IPS DF 6.9 (cell line): Measurements from ENCODE around the gene MFRP.

Source experiments
- DNase-seq: peaks from one replicate; pipeline ENCODE4 v3.0.0-alpha.2; 2013; ENCODE audit warnings: low read depth, low spot score
- H3K27ac ChIP-seq: one replicate; pipeline ENCODE4 v1.5.1; 2013; ENCODE audit warnings: low read length, control low read depth
- H3K27me3 ChIP-seq: 2 replicates; pipeline ENCODE4 v1.6.1; 2013; ENCODE audit warnings: mild to moderate bottlenecking, low read length; ENCODE audit not compliant: control insufficient read depth, insufficient read depth
- H3K36me3 ChIP-seq: 2 replicates; pipeline ENCODE4 v1.6.1; 2013; ENCODE audit warnings: low read length; ENCODE audit not compliant: control insufficient read depth, insufficient read depth
- H3K4me1 ChIP-seq: 2 replicates; pipeline ENCODE4 v1.6.1; 2013; ENCODE audit warnings: low read length; ENCODE audit not compliant: control insufficient read depth, insufficient read depth
- H3K4me3 ChIP-seq: 2 replicates; pipeline ENCODE4 v1.5.1; 2013; ENCODE audit warnings: mild to moderate bottlenecking, low read length
- H3K9me3 ChIP-seq: 2 replicates; pipeline ENCODE4 v1.6.1; 2013; ENCODE audit warnings: low read length, inconsistent platforms; ENCODE audit not compliant: control insufficient read depth, insufficient read depth
- whole genome bisulfite sequencing: extraction: QIAGEN DNeasy Blood & Tissue Kit; methylation state at CpG from one replicate; pipeline ENCODE4 v1.1.7; 2013; ENCODE audit warnings: mixed read lengths, missing lambda C conversion rate; ENCODE audit not compliant: insufficient read length, insufficient coverage; 5-methylcytosine and 5-hydroxymethylcytosine counted together

Gene MFRP

DNA sequence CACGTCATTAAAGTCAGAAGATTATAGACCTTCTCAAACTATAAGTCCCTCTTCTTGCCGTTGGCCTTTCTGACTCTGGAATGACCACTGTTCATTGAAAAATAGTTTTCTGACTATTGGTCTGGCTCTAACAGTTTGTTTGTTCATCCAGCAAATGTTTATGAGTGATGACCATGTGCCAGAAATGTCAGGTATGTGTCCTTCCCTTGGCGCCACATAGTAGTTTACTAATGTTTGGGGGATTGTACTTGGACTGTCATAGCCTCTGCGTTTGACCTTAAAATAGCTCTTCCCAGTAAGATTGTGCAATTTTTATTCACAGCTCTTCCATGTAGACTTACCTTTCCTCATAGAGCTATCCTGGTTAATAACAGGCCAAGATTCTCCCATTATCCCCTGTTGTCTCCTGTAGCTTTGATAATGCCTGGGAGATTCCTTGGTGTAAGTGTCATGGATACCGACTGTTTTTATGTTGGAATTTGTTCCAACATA, 43.2 kb downstream of the MFRP start:
- DNase-seq = no peak
- no peak overlapping the region for H3K27ac ChIP-seq
- no peaks in the 10 kb centered on the region for H3K9me3 ChIP-seq
- no peak overlapping the region for H3K4me3 ChIP-seq
- H3K36me3 ChIP-seq = peaks cover 22% of the 10 kb centered on the region; the same call in 1 of the 2 replicates
- WGBS = no CpG with 5 or more reads among the region's 5 CpGs
- no peaks in the 10 kb centered on the region for H3K4me1 ChIP-seq
- no peaks in the 10 kb centered on the region for H3K27me3 ChIP-seq

DNA sequence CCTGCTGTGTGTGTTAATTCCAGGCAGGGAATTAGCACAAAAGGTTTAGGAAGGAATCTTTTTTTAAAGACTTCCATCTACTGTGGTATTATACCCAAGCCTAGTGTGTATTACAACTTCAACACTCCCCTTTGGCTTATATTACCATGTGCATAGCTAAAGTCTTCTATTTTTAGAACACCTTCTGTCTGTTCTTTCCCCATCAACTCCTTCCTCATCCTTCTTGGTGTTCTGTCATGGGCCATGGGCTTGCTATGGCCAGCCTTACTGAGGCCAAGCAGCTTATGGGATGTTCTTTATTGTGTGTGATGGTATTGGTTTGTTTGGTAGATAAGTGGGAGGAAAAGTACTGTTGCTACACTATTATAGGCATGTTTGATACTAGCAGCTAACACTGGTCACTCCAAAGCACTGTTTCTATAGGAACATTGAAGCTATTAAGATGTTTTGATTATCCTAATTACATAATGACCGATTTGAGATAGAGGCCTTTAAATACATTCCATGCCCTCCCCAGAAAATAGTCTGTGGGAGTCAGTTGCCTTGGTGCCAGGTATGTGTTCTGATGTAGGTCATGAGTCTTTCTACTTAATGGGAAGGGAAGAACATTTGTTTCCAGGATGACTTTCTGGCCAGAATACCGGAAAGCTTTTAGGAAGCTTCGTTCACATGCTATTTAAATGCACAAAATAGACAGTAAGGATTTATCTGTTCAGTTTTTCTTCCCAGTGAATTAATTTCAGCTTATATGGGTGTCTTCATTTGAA, 46.1 kb downstream of the MFRP start:
- WGBS = no CpG with 5 or more reads among the region's 3 CpGs
- Histone ChIP-seq H3K4me1 (no peaks in the 10 kb centered on the region), H3K4me3 (no peak overlapping the region), H3K9me3 (no peaks in the 10 kb centered on the region), H3K36me3 (peaks cover 30% of the 10 kb centered on the region; the same call in 1 of the 2 replicates), H3K27me3 (no peaks in the 10 kb centered on the region), H3K27ac (no peak overlapping the region)
- no peak for DNase-seq

DNA sequence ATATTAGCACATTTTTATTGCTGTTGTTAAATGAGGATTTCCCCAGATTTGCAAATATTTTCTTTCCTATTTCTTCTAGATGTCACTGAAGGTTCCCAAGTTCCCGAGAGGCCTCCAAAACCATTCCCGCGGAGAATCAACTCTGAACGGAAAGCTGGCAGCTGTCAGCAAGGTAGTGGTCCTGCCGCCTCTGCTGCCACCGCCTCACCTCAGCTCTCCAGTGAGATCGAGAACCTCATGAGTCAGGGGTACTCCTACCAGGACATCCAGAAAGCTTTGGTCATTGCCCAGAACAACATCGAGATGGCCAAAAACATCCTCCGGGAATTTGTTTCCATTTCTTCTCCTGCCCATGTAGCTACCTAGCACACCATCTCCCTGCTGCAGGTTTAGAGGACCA, 47.1 kb downstream of the MFRP start:
- Histone ChIP-seq H3K27ac (no peak overlapping the region), H3K4me3 (no peak overlapping the region), H3K36me3 (peaks cover 30% of the 10 kb centered on the region; the same call in 1 of the 2 replicates), H3K27me3 (no peaks in the 10 kb centered on the region), H3K4me1 (no peaks in the 10 kb centered on the region), H3K9me3 (no peaks in the 10 kb centered on the region)
- WGBS = no CpG with 5 or more reads among the region's 9 CpGs
- DNase-seq = no peak

GRCh38 chr11:119298726-119299125, 47.8 kb downstream of the MFRP start:
- no peaks in the 10 kb centered on the region for H3K27me3 ChIP-seq
- no peak overlapping the region for H3K27ac ChIP-seq
- peaks cover 30% of the 10 kb centered on the region; the same call in 1 of the 2 replicates for H3K36me3 ChIP-seq
- H3K4me3 ChIP-seq = no peak overlapping the region; the same call in 1 of the 2 replicates
- H3K9me3 ChIP-seq = no peaks in the 10 kb centered on the region
- H3K4me1 ChIP-seq = no peaks in the 10 kb centered on the region
- WGBS = no CpG with 5 or more reads among the region's 2 CpGs
- no peak for DNase-seq

GRCh38 chr11:119297938-119298337, 48.6 kb downstream of the MFRP start:
- H3K4me1 ChIP-seq = no peaks in the 10 kb centered on the region
- H3K27me3 ChIP-seq = no peaks in the 10 kb centered on the region
- no peak overlapping the region for H3K4me3 ChIP-seq
- no peak for DNase-seq
- WGBS = no CpG with 5 or more reads among the region's 3 CpGs
- peaks cover 26% of the 10 kb centered on the region; the same call in 1 of the 2 replicates for H3K36me3 ChIP-seq
- no peak overlapping the region for H3K27ac ChIP-seq
- no peaks in the 10 kb centered on the region for H3K9me3 ChIP-seq

DNA sequence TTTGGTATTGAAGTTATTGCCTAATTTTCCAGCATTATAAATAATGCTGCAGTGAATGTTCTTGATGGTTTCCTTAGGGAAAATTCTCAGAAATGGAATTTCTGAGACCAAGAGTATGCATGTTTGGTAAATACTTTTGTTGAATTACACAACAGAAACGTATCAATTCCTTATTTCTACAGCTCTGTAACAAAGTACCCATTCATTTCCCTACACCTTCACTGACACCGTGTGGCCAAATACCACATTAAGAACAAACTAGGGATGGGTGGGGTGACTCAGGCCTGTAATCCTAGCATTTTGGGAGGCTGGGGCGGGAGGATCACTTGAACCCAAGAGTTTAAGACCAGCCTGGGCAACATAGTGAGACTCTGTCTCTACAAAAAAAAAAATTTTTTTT, 51.3 kb downstream of the MFRP start:
- no peak overlapping the region for H3K27ac ChIP-seq
- DNase-seq = no peak
- no peaks in the 10 kb centered on the region for H3K4me1 ChIP-seq
- H3K36me3 ChIP-seq = peaks cover 23% of the 10 kb centered on the region; the same call in 1 of the 2 replicates
- no CpG with 5 or more reads among the region's 3 CpGs for WGBS
- H3K9me3 ChIP-seq = no peaks in the 10 kb centered on the region
- H3K4me3 ChIP-seq = no peak overlapping the region
- H3K27me3 ChIP-seq = no peaks in the 10 kb centered on the region

DNA sequence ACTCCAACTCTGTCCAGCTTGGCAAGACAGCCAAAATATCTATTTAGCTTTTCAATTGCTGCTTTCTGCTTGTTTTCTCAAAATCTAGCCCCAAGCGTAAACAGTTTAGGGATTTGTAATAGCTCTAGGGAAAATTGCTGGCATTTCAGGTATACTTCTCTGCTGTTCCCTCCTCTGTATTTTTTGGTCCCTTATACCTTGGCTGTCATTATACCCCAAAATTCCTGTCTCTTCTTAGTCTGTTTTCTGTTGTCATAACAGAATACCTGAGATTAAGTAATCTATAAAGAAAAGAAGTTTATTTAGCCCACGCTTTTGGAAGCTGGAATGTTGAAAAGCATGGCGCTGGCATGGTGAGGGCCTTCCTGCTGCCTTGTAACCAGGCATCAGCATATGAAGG, 53.0 kb downstream of the MFRP start:
- DNase-seq = no peak
- WGBS = no CpG with 5 or more reads among the region's 3 CpGs
- H3K4me1 ChIP-seq = no peaks in the 10 kb centered on the region
- no peak overlapping the region for H3K27ac ChIP-seq
- peaks cover 10% of the 10 kb centered on the region; the same call in 1 of the 2 replicates for H3K36me3 ChIP-seq
- no peaks in the 10 kb centered on the region for H3K27me3 ChIP-seq
- no peaks in the 10 kb centered on the region for H3K9me3 ChIP-seq
- no peak overlapping the region for H3K4me3 ChIP-seq

GRCh38 chr11:119290894-119291497, 55.5 kb downstream of the MFRP start:
- no peak for DNase-seq
- WGBS = no CpG with 5 or more reads among the region's 10 CpGs

More at GRCh38 chr11:119290894-119291497, 55.5 kb downstream of the MFRP start:
- H3K27ac ChIP-seq = no peak overlapping the region
- no peak overlapping the region for H3K4me3 ChIP-seq
- no peaks in the 10 kb centered on the region for H3K9me3 ChIP-seq
- no peaks in the 10 kb centered on the region for H3K4me1 ChIP-seq
- H3K27me3 ChIP-seq = no peaks in the 10 kb centered on the region
- H3K36me3 ChIP-seq = peaks cover 6% of the 10 kb centered on the region; the same call in 1 of the 2 replicates
